ENCODE data around the gene ITGB2. TPM values are rescaled to one million over a fixed set of nuclear protein-coding genes. Genes with fewer than 3 reads are reported as not detected.

ITGB2 gene
- total RNA-seq, 1 experiment from 2014 or later: 1.5 TPM

GRCh38 chr21:44908908-44909307 is 11.8 kb downstream of the ITGB2 start:
- no peak for TF ChIP-seq SRF (IDR thresholded peaks at IDR 0.05; ENCODE audit: low read depth)
- TF ChIP-seq ZBTB33 (IDR thresholded peaks at IDR 0.05; ENCODE audit: extremely low read depth, insufficient replicate concordance, low read length): no peak
- no peak for TF ChIP-seq ATF3 (IDR thresholded peaks at IDR 0.05)
- no peak for TF ChIP-seq SIN3A (IDR thresholded peaks at IDR 0.05; ENCODE audit: low read depth)
- no peak for TF ChIP-seq RAD21 (IDR thresholded peaks at IDR 0.05; ENCODE audit: low read depth)
- no peak for TF ChIP-seq YY1 (IDR thresholded peaks at IDR 0.05; ENCODE audit: extremely low read depth, insufficient replicate concordance, low read depth, low read length)
- TF ChIP-seq MAX (IDR thresholded peaks at IDR 0.05): no peak
- no peak for TF ChIP-seq JUND (IDR thresholded peaks at IDR 0.05)
- no peak for TF ChIP-seq REST (IDR thresholded peaks at IDR 0.05; ENCODE audit: low read depth)
- no peak for TF ChIP-seq ZNF274 (IDR thresholded peaks at IDR 0.05; ENCODE audit: low read depth, low read length)
- no peak for ATAC-seq
- POLR2A ChIA-PET: no interaction called here
- Histone ChIP-seq H4K20me1 (ENCODE audit: insufficient read depth) (no peaks in the 10 kb centered on the region), H3K27me3 (ENCODE audit: insufficient read depth, low read length) (peaks cover 17% of the 10 kb centered on the region; the same call in 1 of the 2 replicates), H3K36me3 (ENCODE audit: control insufficient read depth in 1 of 2, insufficient read depth in 2 of 2, low read length in 2 of 2) (no peaks in the 10 kb centered on the region), H3K4me1 (ENCODE audit: control insufficient read depth in 1 of 2, insufficient read depth in 2 of 2, low read length in 2 of 2) (peaks cover 2 to 8% of the 10 kb centered on the region in 2 experiments; a peak in 2 of 4 replicates), H3K4me2 (ENCODE audit: low read length) (no peak overlapping the region), H3K9me2 (ENCODE audit: insufficient read depth) (no peaks in the 10 kb centered on the region), H3K27ac (ENCODE audit: low read depth, low read length) (no peak overlapping the region), H3K9ac (ENCODE audit: low read length) (no peak overlapping the region), H3K9me3 (ENCODE audit: control insufficient read depth in 1 of 2, insufficient read depth in 1 of 2, low read depth in 1 of 2, low read length in 2 of 2) (no peaks in the 10 kb centered on the region), H3K4me3 (replicated peaks in 1 of 2; ENCODE audit: low read depth in 1 of 2, low read length in 2 of 2) (no peak overlapping the region), H2AFZ (ENCODE audit: low read depth, low read length, poor library complexity, severe bottlenecking) (no peak overlapping the region), H3K79me2 (ENCODE audit: insufficient read depth, low read length) (no peaks in the 10 kb centered on the region)
- intact Hi-C loops (cut with micrococcal nuclease): no loop called here
- no peak for DNase-seq (ENCODE audit: low read depth, low spot score)
- RAD21 ChIA-PET (ENCODE audit: low non-redundant PET in 1 of 2, low total read pairs in 2 of 2, uncharacterized antibody in 2 of 2, unreplicated experiment in 2 of 2): no interaction called here
- CTCF ChIA-PET: no interaction called here
- BruUV-seq (replicated peaks): no TSS peak
